GM18873 (cell line): ENCODE data around the gene TSPY1.
"Not testable (repeated sequence)": the region's sequence is repeated elsewhere in the genome, so short reads cannot be mapped to it uniquely, and the experiment has no call there.

Source experiments
- ATAC-seq: cut with Tn5 transposase; IDR thresholded peaks from one replicate; pipeline ENCODE4 v1.9.1; 2021; ENCODE audit warnings: mild to moderate bottlenecking, moderate library complexity, moderate number of reproducible peaks; ENCODE audit not compliant: unreplicated experiment, low FRiP score

The TSPY1 gene, protein sequence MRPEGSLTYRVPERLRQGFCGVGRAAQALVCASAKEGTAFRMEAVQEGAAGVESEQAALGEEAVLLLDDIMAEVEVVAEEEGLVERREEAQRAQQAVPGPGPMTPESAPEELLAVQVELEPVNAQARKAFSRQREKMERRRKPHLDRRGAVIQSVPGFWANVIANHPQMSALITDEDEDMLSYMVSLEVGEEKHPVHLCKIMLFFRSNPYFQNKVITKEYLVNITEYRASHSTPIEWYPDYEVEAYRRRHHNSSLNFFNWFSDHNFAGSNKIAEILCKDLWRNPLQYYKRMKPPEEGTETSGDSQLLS

DNA sequence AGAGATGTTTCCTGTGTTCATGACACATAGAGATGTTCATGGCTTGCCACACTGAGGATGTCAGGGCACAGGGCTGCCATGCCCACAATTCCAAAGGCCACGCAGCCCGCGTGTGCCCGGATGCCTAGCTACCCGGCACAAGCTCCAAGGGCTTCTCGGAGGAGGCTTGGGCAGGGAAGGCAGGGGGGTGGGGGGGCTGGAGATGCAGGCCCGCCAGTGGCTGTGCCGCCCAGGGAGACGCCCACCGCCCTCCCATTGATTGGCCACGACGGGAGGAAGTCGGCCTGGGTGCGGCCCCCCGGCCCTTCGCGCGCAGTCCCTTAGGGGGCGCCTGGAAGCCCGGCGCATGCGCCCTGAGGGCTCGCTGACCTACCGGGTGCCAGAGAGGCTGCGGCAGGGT lies at the start of gene TSPY1:
TSPY1 (plus strand) TSS at position 301 of the 400 bp plus-strand sequence; CDS start at position 347, 46 bp downstream.
- ATAC-seq: not testable (repeated sequence)

GRCh38 chrY:9486967-9487366 lies 20.2 kb downstream of the TSPY1 start, which contains the start of gene TSPY9:
TSPY9 (plus strand) TSS chrY:9487267; CDS start chrY:9487313, 46 bp downstream.
- ATAC-seq: not testable (repeated sequence)

DNA sequence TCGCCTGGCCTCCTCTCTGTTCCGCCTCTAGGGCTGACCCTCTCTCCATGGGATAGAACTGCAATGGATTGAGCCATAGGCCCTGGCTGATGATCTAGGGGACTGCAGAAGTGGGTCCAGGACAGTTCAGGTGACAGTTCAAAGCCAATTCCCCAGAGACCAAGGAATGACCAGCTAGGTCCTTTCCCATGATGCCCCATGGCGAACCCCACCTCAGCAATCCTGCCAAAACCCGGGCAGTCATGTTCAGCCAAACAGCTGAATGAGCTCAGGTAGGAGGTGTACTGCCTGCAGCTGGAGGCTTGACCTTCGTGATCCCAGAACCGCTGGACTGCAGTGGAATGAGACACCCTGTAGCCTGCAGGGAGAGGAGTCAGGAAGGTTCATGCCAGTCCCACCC lies 37.6 kb downstream of the TSPY1 start:
- ATAC-seq: not testable (repeated sequence)

DNA sequence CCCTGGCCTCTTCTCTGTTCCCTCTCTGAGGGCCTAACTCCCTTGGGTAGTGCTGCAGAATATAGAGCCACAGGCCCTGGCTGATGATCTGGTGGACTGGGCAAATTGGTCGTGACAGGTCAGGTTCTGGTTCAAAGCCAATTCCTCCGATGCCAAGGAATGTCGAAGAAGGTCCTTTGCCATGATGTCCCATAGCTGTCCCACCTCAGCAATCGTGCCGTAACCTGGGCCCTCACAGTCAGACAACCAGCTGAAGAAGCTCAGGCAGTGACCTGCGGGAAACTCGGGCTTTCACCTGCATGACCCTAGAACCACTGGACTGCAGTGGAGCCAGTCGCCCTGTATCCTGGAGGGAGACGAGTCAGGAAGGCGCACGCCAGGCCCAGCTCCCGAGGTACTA lies 49.5 kb downstream of the TSPY1 start:
- not testable (repeated sequence) for ATAC-seq
